Keratinocyte (primary cell): Measurements from ENCODE around the gene LEUTX. TPM values are rescaled to one million over a fixed set of nuclear protein-coding genes. Genes with fewer than 3 reads are reported as not detected.
"Not testable (repeated sequence)": the region's sequence is repeated elsewhere in the genome, so short reads cannot be mapped to it uniquely, and the experiment has no call there.

Source experiments
- DNase-seq: peaks from one replicate; pipeline ENCODE4 v3.0.0-alpha.2; 2011; ENCODE audit warnings: low read depth, missing footprints, low spot score
- FAIRE-seq: peaks from 2 replicates; lab custom pipeline; 2011; peaks lifted over from hg19 to GRCh38; lab: Jason Lieb, UNC
- H2AFZ ChIP-seq: 2 replicates; pipeline ENCODE4 v1.6.0; 2012; ENCODE audit warnings: low read length, control low read depth, inconsistent platforms; ENCODE audit not compliant: control insufficient read depth
- H3K27ac ChIP-seq: 2 replicates; pipeline ENCODE4 v1.5.1; 2011; ENCODE audit warnings: low read length; ENCODE audit not compliant: control insufficient read depth, insufficient read depth
- H3K27me3 ChIP-seq: 3 replicates; pipeline ENCODE4 v1.6.0; 2011; ENCODE audit warnings: low read length; ENCODE audit not compliant: control insufficient read depth, insufficient read depth; ENCODE audit errors: extremely low read depth
- H3K36me3 ChIP-seq, 2 experiments: 2 replicates in 1 of 2; 3 replicates in 1 of 2; pipeline ENCODE4 v1.5.1; 2011; ENCODE audit warnings: low read length in 2 of 2, mild to moderate bottlenecking in 1 of 2; ENCODE audit not compliant: control insufficient read depth in 2 of 2, insufficient read depth in 2 of 2; ENCODE audit errors: extremely low read depth in 1 of 2
- H3K4me1 ChIP-seq: 3 replicates; pipeline ENCODE4 v1.5.1; 2011; ENCODE audit warnings: low read length; ENCODE audit not compliant: control insufficient read depth, insufficient read depth; ENCODE audit errors: extremely low read depth
- H3K4me2 ChIP-seq: 3 replicates; pipeline ENCODE4 v1.6.0; 2011; ENCODE audit warnings: low read depth, low read length; ENCODE audit not compliant: control insufficient read depth, insufficient read depth; ENCODE audit errors: extremely low read depth
- H3K4me3 ChIP-seq, 3 experiments: fragments of 200-600 bp in 1 of 3; sonication (generic) in 1 of 3; 2 replicates in 2 of 3; 3 replicates in 1 of 3; pipeline ENCODE4 v1.5.1; 2011 to 2016; ENCODE audit warnings: low read length in 3 of 3, mild to moderate bottlenecking in 3 of 3, control low read depth in 2 of 3, inconsistent platforms in 1 of 3, low read depth in 1 of 3, mixed read lengths in 1 of 3, mixed run types in 1 of 3, moderate library complexity in 1 of 3; ENCODE audit not compliant: control insufficient read depth in 2 of 3, insufficient read depth in 2 of 3; ENCODE audit errors: extremely low read depth in 1 of 3
- H3K79me2 ChIP-seq: 2 replicates; pipeline ENCODE4 v1.6.0; 2012; ENCODE audit warnings: low read length; ENCODE audit not compliant: control insufficient read depth, insufficient read depth
- H3K9ac ChIP-seq: 3 replicates; pipeline ENCODE4 v1.6.0; 2011; ENCODE audit warnings: low read length; ENCODE audit not compliant: control insufficient read depth, insufficient read depth; ENCODE audit errors: extremely low read depth
- H3K9me1 ChIP-seq: 3 replicates; pipeline ENCODE4 v1.6.0; 2011; ENCODE audit warnings: low read length; ENCODE audit not compliant: control insufficient read depth, insufficient read depth; ENCODE audit errors: extremely low read depth
- H3K9me3 ChIP-seq: 2 replicates; pipeline ENCODE4 v1.5.1; 2012; ENCODE audit warnings: low read depth, low read length; ENCODE audit not compliant: control insufficient read depth
- H4K20me1 ChIP-seq: 3 replicates; pipeline ENCODE4 v1.6.0; 2011; ENCODE audit warnings: low read length; ENCODE audit not compliant: control insufficient read depth, insufficient read depth; ENCODE audit errors: extremely low read depth
- CTCF ChIP-seq, 3 experiments: IDR thresholded peaks in 1 of 3; conservative IDR thresholded peaks in 1 of 3; optimal IDR thresholded peaks in 1 of 3; 2 replicates in 2 of 3; 3 replicates in 1 of 3; pipeline versions ENCODE3 to v1.5.1; 2011; ENCODE audit warnings: low read length in 3 of 3, mild to moderate bottlenecking in 3 of 3, moderate library complexity in 2 of 3, control low read depth in 1 of 3, inconsistent platforms in 1 of 3; ENCODE audit not compliant: insufficient read depth in 2 of 3; ENCODE audit errors: extremely low read depth in 1 of 3
- EZH2 ChIP-seq: IDR thresholded peaks from one replicate; pipeline ENCODE4 v1.6.1; 2012; ENCODE audit warnings: inconsistent platforms, mild to moderate bottlenecking, low read length, moderate library complexity
- dilution Hi-C: fragments of 300-500 bp; cut with MboI; formaldehyde crosslinking; loops from one replicate; pipeline ENCODE4 v1.7.0; 2020; ENCODE audit warnings: low sequenced_read_pairs; ENCODE audit not compliant: extremely low pct_ligation_motif_present
- polyA plus RNA-seq, 5 experiments: library from polyadenylated mRNA; depleted of rRNA in 3 of 5; stranded (reverse) in 3 of 5; stranded (forward) in 1 of 5; unstranded in 1 of 5; fragments of >200 nt; gene quantifications; 1 replicate in 1 of 5; 2 replicates in 3 of 5; 3 replicates in 1 of 5; pipeline versions ENCODE4 v1.2.1 to v1.2.3, GENCODE V29; 2011 to 2012; ENCODE audit warnings: missing spikeins in 2 of 5, low read depth in 1 of 5, low replicate concordance in 1 of 5

LEUTX gene
- polyA plus RNA-seq, 1 donor (not counting 4 experiments of a cell fraction or from before 2014, with no cell fraction given) = not detected

GRCh38 chr19:39811064-39811463, 32.4 kb downstream of the LEUTX start:
- DNase-seq (no peak), FAIRE-seq (no peak)
- H3K9me1 ChIP-seq = no peaks in the 10 kb centered on the region
- no peaks in the 10 kb centered on the region for H3K27me3 ChIP-seq
- no peaks in the 10 kb centered on the region for H4K20me1 ChIP-seq
- H3K9ac ChIP-seq = no peak overlapping the region
- dilution Hi-C loops = no loop called here
- H3K27ac ChIP-seq = no peak overlapping the region
- TF ChIP-seq CTCF (optimal IDR thresholded peaks at IDR 0.05 in 1 of 3, IDR thresholded peaks at IDR 0.05 in 1 of 3, conservative IDR thresholded peaks at IDR 0.05 in 1 of 3; ENCODE audit: extremely low read depth in 1 of 3, insufficient read depth in 2 of 3, low read length in 3 of 3) (no peak), EZH2 (no peak)
- H3K9me3 ChIP-seq = no peaks in the 10 kb centered on the region
- no peak overlapping the region for H3K4me3 ChIP-seq
- H3K36me3 ChIP-seq = no peaks in the 10 kb centered on the region
- no peaks in the 10 kb centered on the region for H3K79me2 ChIP-seq
- no peaks in the 10 kb centered on the region for H3K4me1 ChIP-seq
- no peak overlapping the region for H2AFZ ChIP-seq
- H3K4me2 ChIP-seq = no peak overlapping the region

- no peak for TF ChIP-seq CTCF (optimal IDR thresholded peaks at IDR 0.05 in 1 of 3, IDR thresholded peaks at IDR 0.05 in 1 of 3, conservative IDR thresholded peaks at IDR 0.05 in 1 of 3; ENCODE audit: extremely low read depth in 1 of 3, insufficient read depth in 2 of 3, low read length in 3 of 3)
- TF ChIP-seq EZH2 = no peak
- no peaks in the 10 kb centered on the region for H3K9me1 ChIP-seq
- no peak overlapping the region for H3K4me3 ChIP-seq
- H3K9ac ChIP-seq = no peak overlapping the region
- DNase-seq (no peak), FAIRE-seq (no peak)
- H2AFZ ChIP-seq = no peak overlapping the region
- no peaks in the 10 kb centered on the region for H3K4me1 ChIP-seq
- no peaks in the 10 kb centered on the region for H3K79me2 ChIP-seq
- H3K27me3 ChIP-seq = no peaks in the 10 kb centered on the region
- H3K4me2 ChIP-seq = no peak overlapping the region
- H3K27ac ChIP-seq = no peak overlapping the region
- H4K20me1 ChIP-seq = no peaks in the 10 kb centered on the region
- H3K9me3 ChIP-seq = no peaks in the 10 kb centered on the region
- no peaks in the 10 kb centered on the region for H3K36me3 ChIP-seq
- dilution Hi-C loops = no loop called here
Observed at GRCh38 chr19:39813264-39813993, 34.8 kb downstream of the LEUTX start.

GRCh38 chr19:39814111-39814510, 35.5 kb downstream of the LEUTX start:
- H3K4me1 ChIP-seq, H3K36me3 ChIP-seq, dilution Hi-C loops, H4K20me1 ChIP-seq, H3K9me3 ChIP-seq, H3K4me3 ChIP-seq, H3K27ac ChIP-seq, H3K4me2 ChIP-seq, H3K9me1 ChIP-seq, DNase-seq, H3K27me3 ChIP-seq, FAIRE-seq, H3K79me2 ChIP-seq, H3K9ac ChIP-seq, H2AFZ ChIP-seq: not testable (repeated sequence)
